ENCODE data around the gene OR4D6.

The OR4D6 gene

GRCh38 chr11:59479906-59480305, 23.1 kb downstream of the OR4D6 start:
- no peaks in the 10 kb centered on the region for H3K36me3 ChIP-seq (ENCODE audit: insufficient read depth, low read length)

GRCh38 chr11:59480359-59480758, 23.6 kb downstream of the OR4D6 start:
- Histone ChIP-seq H3K27me3 (ENCODE audit: insufficient read depth, low read length) (no peaks in the 10 kb centered on the region), H3K4me3 (ENCODE audit: low read depth, low read length, poor library complexity, severe bottlenecking) (no peak overlapping the region)
- TF ChIP-seq CTCF (IDR thresholded peaks at IDR 0.05; ENCODE audit: low read length) = no peak
- no peak for TF ChIP-seq EZH2 (IDR thresholded peaks at IDR 0.05; ENCODE audit: borderline replicate concordance, low read length)

More at GRCh38 chr11:59479906-59480305, 23.1 kb downstream of the OR4D6 start:
- Histone ChIP-seq H3K4me2 (ENCODE audit: low read length) (no peak overlapping the region), H3F3A (ENCODE audit: insufficient read depth, low read length) (no peaks in the 10 kb centered on the region), H3K9me2 (ENCODE audit: low read depth, low read length) (no peaks in the 10 kb centered on the region), H3K4me1 (ENCODE audit: insufficient read depth, low read length, severe bottlenecking) (no peaks in the 10 kb centered on the region), H3K27me3 (ENCODE audit: insufficient read depth, low read length) (no peaks in the 10 kb centered on the region), H3K27ac (ENCODE audit: low read depth, low read length, poor library complexity, severe bottlenecking) (no peak overlapping the region), H3K9ac (ENCODE audit: low read length) (no peak overlapping the region), H2AFZ (ENCODE audit: low read length) (no peak overlapping the region), H3K9me3 (ENCODE audit: low read length) (no peaks in the 10 kb centered on the region), H3K4me3 (ENCODE audit: low read depth, low read length, poor library complexity, severe bottlenecking) (no peak overlapping the region), H3K79me2 (ENCODE audit: insufficient read depth, low read length) (no peaks in the 10 kb centered on the region), H4K20me1 (ENCODE audit: insufficient read depth, low read length) (no peaks in the 10 kb centered on the region)
- TF ChIP-seq CTCF (IDR thresholded peaks at IDR 0.05; ENCODE audit: low read length) (no peak), EZH2 (IDR thresholded peaks at IDR 0.05; ENCODE audit: borderline replicate concordance, low read length) (no peak)

GRCh38 chr11:59501931-59502330, 45.2 kb downstream of the OR4D6 start:
- no peaks in the 10 kb centered on the region for H3K9me3 ChIP-seq (ENCODE audit: low read length)
- H3F3A ChIP-seq (ENCODE audit: insufficient read depth, low read length) = no peaks in the 10 kb centered on the region
- no peak overlapping the region for H3K4me3 ChIP-seq (ENCODE audit: low read depth, low read length, poor library complexity, severe bottlenecking)
- no peak overlapping the region for H3K9ac ChIP-seq (ENCODE audit: low read length)
- no peaks in the 10 kb centered on the region for H4K20me1 ChIP-seq (ENCODE audit: insufficient read depth, low read length)
- TF ChIP-seq CTCF (IDR thresholded peaks at IDR 0.05; ENCODE audit: low read length) (no peak), EZH2 (IDR thresholded peaks at IDR 0.05; ENCODE audit: borderline replicate concordance, low read length) (no peak)
- no peaks in the 10 kb centered on the region for H3K4me1 ChIP-seq (ENCODE audit: insufficient read depth, low read length, severe bottlenecking)
- H3K79me2 ChIP-seq (ENCODE audit: insufficient read depth, low read length) = no peaks in the 10 kb centered on the region
- no peaks in the 10 kb centered on the region for H3K9me2 ChIP-seq (ENCODE audit: low read depth, low read length)
- no peak overlapping the region for H3K4me2 ChIP-seq (ENCODE audit: low read length)
- H3K27me3 ChIP-seq (ENCODE audit: insufficient read depth, low read length) = no peaks in the 10 kb centered on the region
- no peak overlapping the region for H2AFZ ChIP-seq (ENCODE audit: low read length)
- no peak overlapping the region for H3K27ac ChIP-seq (ENCODE audit: low read depth, low read length, poor library complexity, severe bottlenecking)
- no peaks in the 10 kb centered on the region for H3K36me3 ChIP-seq (ENCODE audit: insufficient read depth, low read length)

More at GRCh38 chr11:59480359-59480758, 23.6 kb downstream of the OR4D6 start:
- H3K9me3 ChIP-seq (ENCODE audit: low read length) = no peaks in the 10 kb centered on the region
- H4K20me1 ChIP-seq (ENCODE audit: insufficient read depth, low read length) = no peaks in the 10 kb centered on the region
- no peaks in the 10 kb centered on the region for H3K9me2 ChIP-seq (ENCODE audit: low read depth, low read length)
- H3K79me2 ChIP-seq (ENCODE audit: insufficient read depth, low read length) = no peaks in the 10 kb centered on the region
- H3K4me1 ChIP-seq (ENCODE audit: insufficient read depth, low read length, severe bottlenecking) = no peaks in the 10 kb centered on the region
- H3K9ac ChIP-seq (ENCODE audit: low read length) = no peak overlapping the region
- H3K4me2 ChIP-seq (ENCODE audit: low read length) = no peak overlapping the region
- H3F3A ChIP-seq (ENCODE audit: insufficient read depth, low read length) = no peaks in the 10 kb centered on the region
- no peaks in the 10 kb centered on the region for H3K36me3 ChIP-seq (ENCODE audit: insufficient read depth, low read length)
- no peak overlapping the region for H2AFZ ChIP-seq (ENCODE audit: low read length)
- H3K27ac ChIP-seq (ENCODE audit: low read depth, low read length, poor library complexity, severe bottlenecking) = no peak overlapping the region
